GM18502 (cell line): ENCODE data around the gene PEX10.
A peak's percentile ranks its signal among the peaks of the same experiment; 100 is the strongest.

Experiments
- ATAC-seq: cut with Tn5 transposase; IDR thresholded peaks from one replicate; pipeline ENCODE4 v1.9.1; 2021; ENCODE audit warnings: mild to moderate bottlenecking; ENCODE audit not compliant: unreplicated experiment, poor library complexity

PEX10 gene

GRCh38 chr1:2391931-2392509 lies 20.3 kb downstream of the PEX10 start:
- ATAC-seq = peak; percentile 17

GRCh38 chr1:2391041-2391930 lies 21.1 kb downstream of the PEX10 start, which contains the start of the genes MORN1 and RER1:
Gene MORN1 (minus strand): TSS chr1:2391554. CDS start chr1:2391533, 21 bp downstream.
Gene RER1 (plus strand): TSS chr1:2391841. CDS start chr1:2395791, 3,950 bp downstream.
- ATAC-seq = peak; percentile 94

GRCh38 chr1:2389644-2390043 lies 22.7 kb downstream of the PEX10 start:
- ATAC-seq = no peak

- no peak for ATAC-seq
These were observed 24.1 kb downstream of the PEX10 start for GRCh38 chr1:2388004-2388913.

GRCh38 chr1:2386636-2387611 lies 25.4 kb downstream of the PEX10 start:
- no peak for ATAC-seq

- ATAC-seq = no peak
These were observed 26.6 kb downstream of the PEX10 start for GRCh38 chr1:2385606-2386280.

- no peak for ATAC-seq
These were observed 27.4 kb downstream of the PEX10 start for GRCh38 chr1:2384941-2385481.

- ATAC-seq = no peak
These were observed 28.1 kb downstream of the PEX10 start for GRCh38 chr1:2384130-2384860.

- no peak for ATAC-seq
These were observed 28.8 kb downstream of the PEX10 start for GRCh38 chr1:2383576-2383975.

GRCh38 chr1:2382621-2383361 lies 29.6 kb downstream of the PEX10 start:
- ATAC-seq = no peak

- peak; percentile 60 for ATAC-seq
These were observed 30.4 kb downstream of the PEX10 start for GRCh38 chr1:2381741-2382620.

- no peak for ATAC-seq
These were observed 31.4 kb downstream of the PEX10 start for GRCh38 chr1:2380816-2381591.

- no peak for ATAC-seq
These were observed 32.5 kb downstream of the PEX10 start for GRCh38 chr1:2379733-2380404.

- ATAC-seq = no peak
These were observed 33.2 kb downstream of the PEX10 start for GRCh38 chr1:2378956-2379732.
